ENCODE results near the gene TMCO6.
"Not testable (repeated sequence)": the region's sequence is repeated elsewhere in the genome, so short reads cannot be mapped to it uniquely, and the experiment has no call there.

TMCO6 gene

GRCh38 chr5:140637371-140638100 lies 1.7 kb upstream of the TMCO6 start:
- Mint-ChIP-seq H3K27me3 (no peaks in the 10 kb centered on the region), H3K4me3 (no peak overlapping the region), H3K4me1 (peaks cover 47% of the 10 kb centered on the region), H3K36me3 (peaks cover 16% of the 10 kb centered on the region), H3K27ac (peak overlapping the region; percentile 90), H3K9me3 (no peaks in the 10 kb centered on the region)
- ATAC-seq = no peak

GRCh38 chr5:140638898-140639147 lies 428 bp upstream of the TMCO6 start:
- H3K9me3 Mint-ChIP-seq, ATAC-seq, H3K27me3 Mint-ChIP-seq: not testable (repeated sequence)
- peak overlapping the region; percentile 90 for H3K27ac Mint-ChIP-seq
- H3K4me1 Mint-ChIP-seq = peaks cover 43% of the 10 kb centered on the region
- H3K4me3 Mint-ChIP-seq = peak overlapping the region; percentile 87
- H3K36me3 Mint-ChIP-seq = peaks cover 27% of the 10 kb centered on the region

GRCh38 chr5:140641716-140642115 lies 2.5 kb downstream of the TMCO6 start:
- Mint-ChIP-seq H3K9me3 (no peaks in the 10 kb centered on the region), H3K27ac (no peak overlapping the region), H3K4me1 (peaks cover 63% of the 10 kb centered on the region), H3K36me3 (peaks cover 42% of the 10 kb centered on the region), H3K27me3 (no peaks in the 10 kb centered on the region), H3K4me3 (no peak overlapping the region)
- ATAC-seq = no peak

GRCh38 chr5:140642718-140643117 lies 3.5 kb downstream of the TMCO6 start:
- H3K4me3 Mint-ChIP-seq = no peak overlapping the region
- no peaks in the 10 kb centered on the region for H3K27me3 Mint-ChIP-seq
- H3K9me3 Mint-ChIP-seq = no peaks in the 10 kb centered on the region
- peaks cover 42% of the 10 kb centered on the region for H3K36me3 Mint-ChIP-seq
- peak overlapping the region; percentile 35 for H3K27ac Mint-ChIP-seq
- H3K4me1 Mint-ChIP-seq = peaks cover 63% of the 10 kb centered on the region
- ATAC-seq = no peak

GRCh38 chr5:140647042-140647419 lies 7.8 kb downstream of the TMCO6 start:
- H3K27ac Mint-ChIP-seq = peak overlapping the region; percentile 93
- no peak for ATAC-seq
- H3K27me3 Mint-ChIP-seq = no peaks in the 10 kb centered on the region
- peaks cover 60% of the 10 kb centered on the region for H3K4me1 Mint-ChIP-seq
- peak overlapping the region; percentile 98 for H3K4me3 Mint-ChIP-seq
- H3K36me3 Mint-ChIP-seq = peaks cover 60% of the 10 kb centered on the region
- no peaks in the 10 kb centered on the region for H3K9me3 Mint-ChIP-seq

GRCh38 chr5:140658870-140659269 lies 19.6 kb downstream of the TMCO6 start:
- Mint-ChIP-seq H3K4me1 (peaks cover 4% of the 10 kb centered on the region), H3K27ac (no peak overlapping the region), H3K4me3 (no peak overlapping the region), H3K36me3 (peaks cover 68% of the 10 kb centered on the region), H3K9me3 (no peaks in the 10 kb centered on the region), H3K27me3 (no peaks in the 10 kb centered on the region)
- ATAC-seq = no peak

- not testable (repeated sequence) for H3K27ac Mint-ChIP-seq, H3K27me3 Mint-ChIP-seq, H3K4me3 Mint-ChIP-seq, H3K9me3 Mint-ChIP-seq, ATAC-seq
- H3K36me3 Mint-ChIP-seq = peaks cover 62% of the 10 kb centered on the region
- peaks cover 12% of the 10 kb centered on the region for H3K4me1 Mint-ChIP-seq
Measured at GRCh38 chr5:140660371-140660770, 21.1 kb downstream of the TMCO6 start.

- peaks cover 39% of the 10 kb centered on the region for H3K4me1 Mint-ChIP-seq
- H3K36me3 Mint-ChIP-seq = peaks cover 67% of the 10 kb centered on the region
- H3K9me3 Mint-ChIP-seq = no peaks in the 10 kb centered on the region
- H3K4me3 Mint-ChIP-seq = peak overlapping the region; percentile 99
- no peak for ATAC-seq
- H3K27me3 Mint-ChIP-seq = no peaks in the 10 kb centered on the region
- peak overlapping the region; percentile 97 for H3K27ac Mint-ChIP-seq
Measured at GRCh38 chr5:140664030-140664358, 24.7 kb downstream of the TMCO6 start.

GRCh38 chr5:140664359-140665119 lies 25.3 kb downstream of the TMCO6 start, which contains the start of gene WDR55:
WDR55 (plus strand) TSS chr5:140664904; CDS start chr5:140664913, 9 bp downstream.
- Mint-ChIP-seq H3K4me1 (peaks cover 44% of the 10 kb centered on the region), H3K36me3 (peaks cover 67% of the 10 kb centered on the region), H3K4me3 (peak within 1 kb of the TSS; percentile 99), H3K27ac (peak within 1 kb of the TSS; percentile 97), H3K27me3 (no peaks in the 10 kb centered on the region), H3K9me3 (no peaks in the 10 kb centered on the region)
- ATAC-seq = peak; percentile 98

GRCh38 chr5:140671035-140671434 lies 31.8 kb downstream of the TMCO6 start:
- not testable (repeated sequence) for H3K4me3 Mint-ChIP-seq, H3K27me3 Mint-ChIP-seq, ATAC-seq, H3K9me3 Mint-ChIP-seq
- Mint-ChIP-seq H3K27ac (peak overlapping the region; percentile 54), H3K4me1 (peaks cover 30% of the 10 kb centered on the region), H3K36me3 (peaks cover 76% of the 10 kb centered on the region)

- no peak for ATAC-seq
- Mint-ChIP-seq H3K36me3 (peaks cover 76% of the 10 kb centered on the region), H3K4me3 (no peak overlapping the region), H3K27me3 (no peaks in the 10 kb centered on the region), H3K27ac (no peak overlapping the region), H3K4me1 (peaks cover 24% of the 10 kb centered on the region), H3K9me3 (no peaks in the 10 kb centered on the region)
Measured at GRCh38 chr5:140671472-140672125, 32.3 kb downstream of the TMCO6 start.

GRCh38 chr5:140672455-140673186 lies 33.4 kb downstream of the TMCO6 start:
- Mint-ChIP-seq H3K27me3 (no peaks in the 10 kb centered on the region), H3K27ac (no peak overlapping the region), H3K4me1 (peaks cover 14% of the 10 kb centered on the region), H3K4me3 (no peak overlapping the region), H3K36me3 (peaks cover 76% of the 10 kb centered on the region), H3K9me3 (no peaks in the 10 kb centered on the region)
- ATAC-seq = peak; percentile 10

- H3K4me3 Mint-ChIP-seq = no peak within 1 kb of the TSS
- no peaks in the 10 kb centered on the region for H3K27me3 Mint-ChIP-seq
- no peak within 1 kb of the TSS for H3K27ac Mint-ChIP-seq
- ATAC-seq = peak; percentile 37
- peaks cover 7% of the 10 kb centered on the region for H3K4me1 Mint-ChIP-seq
- no peaks in the 10 kb centered on the region for H3K9me3 Mint-ChIP-seq
- peaks cover 76% of the 10 kb centered on the region for H3K36me3 Mint-ChIP-seq
Measured at GRCh38 chr5:140673187-140673976, 34.1 kb downstream of the TMCO6 start, which contains the start of gene DND1. DND1 (minus strand) TSS chr5:140673576; CDS start chr5:140673542, 34 bp downstream.

- no peaks in the 10 kb centered on the region for H3K9me3 Mint-ChIP-seq
- H3K27me3 Mint-ChIP-seq = no peaks in the 10 kb centered on the region
- ATAC-seq = no peak
- no peak overlapping the region for H3K27ac Mint-ChIP-seq
- peaks cover 4% of the 10 kb centered on the region for H3K4me1 Mint-ChIP-seq
- H3K36me3 Mint-ChIP-seq = peaks cover 76% of the 10 kb centered on the region
- no peak overlapping the region for H3K4me3 Mint-ChIP-seq
Measured at GRCh38 chr5:140674211-140674610, 35.0 kb downstream of the TMCO6 start.

Data from stimulated activated memory B cell treated with anti-CD40 and anti-IgM and Interleukin-4, amounts not matched to agents 10 μg/mL and 1 μg/mL and 100 μg/mL, for 72 hours (primary cell).